Esophagus squamous epithelium (tissue), 5 donors: ENCODE results near the gene LSM3. TPM values are rescaled to one million over a fixed set of nuclear protein-coding genes. Genes with fewer than 3 reads are reported as not detected.
A peak's percentile ranks its signal among the peaks of the same experiment; 100 is the strongest.
"Not testable (repeated sequence)": the region's sequence is repeated elsewhere in the genome, so short reads cannot be mapped to it uniquely, and the experiment has no call there.

Experiments used
- DNase-seq: peaks from one replicate; lab custom pipeline; 2025; lab: John Stamatoyannopoulos, UW
- H3K27ac ChIP-seq, 4 donors: fragments of 200-600 bp; sonication (generic); one replicate each; pipeline ENCODE4 v1.5.1; 2016 to 2019; ENCODE audit warnings: mild to moderate bottlenecking in 1 of 4
- H3K27me3 ChIP-seq, 4 donors: fragments of 200-600 bp; sonication (generic); 1 replicate in 3 of 4; 2 replicates in 1 of 4; pipeline versions ENCODE4 v1.5.1 to v1.6.0; 2017 to 2021; ENCODE audit warnings: antibody characterized with exemption in 1 of 4
- H3K36me3 ChIP-seq, 3 donors: fragments of 200-600 bp; sonication (generic); one replicate each; pipeline ENCODE4 v1.5.1; 2016 to 2019
- H3K4me1 ChIP-seq, 3 donors: fragments of 200-600 bp; sonication (generic); one replicate each; pipeline ENCODE4 v1.5.1; 2017 to 2019
- H3K4me3 ChIP-seq, 4 donors: fragments of 200-600 bp; sonication (generic); 1 replicate in 3 of 4; 2 replicates in 1 of 4; pipeline ENCODE4 v1.5.1; 2016 to 2019; ENCODE audit warnings: mild to moderate bottlenecking in 2 of 4, moderate library complexity in 1 of 4
- H3K9me3 ChIP-seq, 3 donors: fragments of 200-600 bp; sonication (generic); one replicate each; pipeline ENCODE4 v1.5.1; 2016 to 2019
- CTCF ChIP-seq, 6 experiments: fragments of 450-650 bp in 4 of 6; fragments of 200-600 bp in 2 of 6; sonication (generic) in 2 of 6; IDR thresholded peaks; one replicate each; pipeline ENCODE4 v1.5.1; 2016 to 2019; ENCODE audit warnings: antibody characterized with exemption in 6 of 6, mild to moderate bottlenecking in 4 of 6, moderate library complexity in 4 of 6
- POLR2A ChIP-seq, 4 donors: fragments of 450-650 bp; IDR thresholded peaks; one replicate each; pipeline ENCODE4 v1.6.1; 2017; ENCODE audit warnings: antibody characterized with exemption in 4 of 4, mild to moderate bottlenecking in 4 of 4, moderate library complexity in 3 of 4
- WGBS, 2 donors: methylation state at CpG; one replicate each; pipeline ENCODE4 v1.1.5; 2018; 5-methylcytosine and 5-hydroxymethylcytosine counted together
- intact Hi-C: fragments of 100-400 bp; cut with DNase I; formaldehyde crosslinking; loops from one replicate; pipeline ENCODE4 v1.15.0; 2022
- total RNA-seq, 4 donors: library from RNA; depleted of rRNA; stranded (reverse); fragments of >200 nt; gene quantifications; one replicate each; pipeline ENCODE4 v1.1.0, GENCODE V29; 2016
- donor health status: DM: yes; HTN: yes; CAD: no.

LSM3 gene
- total RNA-seq, 4 donors from 2014 or later, result 6.3 to 21.5 (median 13.7) TPM

- peaks cover 0 to 16% (median 6%) of the 10 kb centered on the region in 3 donors for H3K9me3 ChIP-seq
- intact Hi-C loops, result no loop called here
- H3K36me3 ChIP-seq, result no peaks in the 10 kb centered on the region
- no peak for DNase-seq
- WGBS, 2 donors, result 55 to 79% methylated on average over 8 of the region's 9 CpGs
- peaks cover 0 to 6% (median 0%) of the 10 kb centered on the region in 4 donors for H3K27me3 ChIP-seq
- peaks cover 0 to 50% (median 14%) of the 10 kb centered on the region in 3 donors for H3K4me1 ChIP-seq
- TF ChIP-seq CTCF (IDR thresholded peaks at IDR 0.05) (no peak), POLR2A (IDR thresholded peaks at IDR 0.05) (no peak)
- no peak overlapping the region for H3K4me3 ChIP-seq
- no peak overlapping the region for H3K27ac ChIP-seq
These were observed 46.8 kb downstream of the LSM3 start for GRCh38 chr3:14225421-14225820.

- H3K9me3 ChIP-seq, H3K36me3 ChIP-seq, H3K4me3 ChIP-seq, H3K27ac ChIP-seq, DNase-seq, intact Hi-C loops: not testable (repeated sequence)
- Histone ChIP-seq H3K27me3 (peaks cover 0 to 11% (median 0%) of the 10 kb centered on the region in 4 donors), H3K4me1 (peaks cover 0 to 56% (median 14%) of the 10 kb centered on the region in 3 donors)
- WGBS, 2 donors, result 54 to 86% methylated on average over 1 to 3 of the region's 3 CpGs
These were observed 47.7 kb downstream of the LSM3 start for GRCh38 chr3:14226351-14226750.

- Histone ChIP-seq H3K4me1 (peaks cover 0 to 56% (median 14%) of the 10 kb centered on the region in 3 donors), H3K9me3 (no peaks in the 10 kb centered on the region), H3K4me3 (no peak overlapping the region), H3K27ac (peak overlapping the region in 1 of 4 donors; percentile 44), H3K27me3 (peaks cover 0 to 14% (median 0%) of the 10 kb centered on the region in 4 donors), H3K36me3 (no peaks in the 10 kb centered on the region)
- no peak for DNase-seq
- no peak for TF ChIP-seq CTCF (IDR thresholded peaks at IDR 0.05)
- no peak for TF ChIP-seq POLR2A (IDR thresholded peaks at IDR 0.05)
- WGBS, 2 donors, result 76 to 94% methylated on average over 1 of the region's 1 CpG
- intact Hi-C loops, result no loop called here
These were observed 49.2 kb downstream of the LSM3 start for GRCh38 chr3:14227856-14228255.

GRCh38 chr3:14228681-14229470 is 50.3 kb downstream of the LSM3 start:
- TF ChIP-seq POLR2A (IDR thresholded peaks at IDR 0.05), result no peak
- TF ChIP-seq CTCF (IDR thresholded peaks at IDR 0.05), result no peak
- H3K9me3 ChIP-seq, result no peaks in the 10 kb centered on the region
- DNase-seq, result no peak
- WGBS, 2 donors, result 55 to 61% methylated on average over 8 of the region's 8 CpGs
- H3K4me3 ChIP-seq, result no peak overlapping the region
- peaks cover 2 to 61% (median 14%) of the 10 kb centered on the region in 3 donors for H3K4me1 ChIP-seq
- peak overlapping the region in 1 of 4 donors; percentile 44 for H3K27ac ChIP-seq
- intact Hi-C loops, result no loop called here
- peaks cover 0 to 16% (median 0%) of the 10 kb centered on the region in 4 donors for H3K27me3 ChIP-seq
- H3K36me3 ChIP-seq, result no peaks in the 10 kb centered on the region

GRCh38 chr3:14229695-14230094 is 51.1 kb downstream of the LSM3 start:
- H3K4me3 ChIP-seq, intact Hi-C loops, DNase-seq, H3K36me3 ChIP-seq, H3K9me3 ChIP-seq: not testable (repeated sequence)
- 58 to 80% methylated on average over 6 of the region's 6 CpGs for WGBS, 2 donors
- Histone ChIP-seq H3K27ac (peak overlapping the region in 2 of 4 donors; percentile 44 to 51), H3K4me1 (peaks cover 10 to 65% (median 19%) of the 10 kb centered on the region in 3 donors), H3K27me3 (peaks cover 0 to 16% (median 0%) of the 10 kb centered on the region in 4 donors)

- TF ChIP-seq POLR2A (IDR thresholded peaks at IDR 0.05) (no peak), CTCF (IDR thresholded peaks at IDR 0.05) (no peak)
- no peak for DNase-seq
- WGBS, 2 donors, result 90 to 93% methylated on average over 5 of the region's 5 CpGs
- no peaks in the 10 kb centered on the region for H3K9me3 ChIP-seq
- intact Hi-C loops, result no loop called here
- peaks cover 18 to 65% (median 29%) of the 10 kb centered on the region in 3 donors for H3K4me1 ChIP-seq
- peak overlapping the region in 1 of 4 donors; percentile 28 for H3K27ac ChIP-seq
- no peak overlapping the region for H3K4me3 ChIP-seq
- peaks cover 0 to 10% (median 0%) of the 10 kb centered on the region in 4 donors for H3K27me3 ChIP-seq
- no peaks in the 10 kb centered on the region for H3K36me3 ChIP-seq
These were observed 52.1 kb downstream of the LSM3 start for GRCh38 chr3:14230729-14231128.
